NCI-H524 (cell line): ENCODE data around the gene SMG5.

Experiments
- DNase-seq, 2 experiments: peaks; one replicate each; lab custom pipeline; 2025; lab: John Stamatoyannopoulos, UW

SMG5 gene

GRCh38 chr1:156279837-156280236 is 2.8 kb downstream of the SMG5 start:
- no peak for DNase-seq

GRCh38 chr1:156276966-156277381 is 5.7 kb downstream of the SMG5 start:
- no peak for DNase-seq

- DNase-seq, result no peak
Observed at GRCh38 chr1:156276532-156276931, 6.1 kb downstream of the SMG5 start.

- no peak for DNase-seq
Observed at GRCh38 chr1:156270314-156270713, 12.3 kb downstream of the SMG5 start.

GRCh38 chr1:156268336-156268735 is 14.3 kb downstream of the SMG5 start:
- DNase-seq, result no peak

- DNase-seq, result no peak
Observed at GRCh38 chr1:156266051-156266450, 16.6 kb downstream of the SMG5 start.

GRCh38 chr1:156263288-156263655 is 19.4 kb downstream of the SMG5 start:
- DNase-seq, result no peak

GRCh38 chr1:156262461-156263287 is 20.0 kb downstream of the SMG5 start:
- no peak for DNase-seq

GRCh38 chr1:156260896-156261295 is 21.7 kb downstream of the SMG5 start:
- no peak for DNase-seq

GRCh38 chr1:156259805-156260204 is 22.8 kb downstream of the SMG5 start:
- DNase-seq, result no peak

GRCh38 chr1:156258859-156259258 is 23.8 kb downstream of the SMG5 start:
- no peak for DNase-seq

GRCh38 chr1:156257711-156258110 is 24.9 kb downstream of the SMG5 start:
- no peak for DNase-seq

- DNase-seq, result no peak
Observed at GRCh38 chr1:156253634-156254033, 29.0 kb downstream of the SMG5 start.

GRCh38 chr1:156251527-156251926 is 31.1 kb downstream of the SMG5 start:
- no peak for DNase-seq

GRCh38 chr1:156249593-156249992 is 33.0 kb downstream of the SMG5 start:
- no peak for DNase-seq

GRCh38 chr1:156248323-156248683 is 34.3 kb downstream of the SMG5 start:
- DNase-seq, result peak in 1 of 2 experiments; percentile 9

GRCh38 chr1:156247460-156248322 is 34.9 kb downstream of the SMG5 start, which contains the start of gene PAQR6:
TSS of gene PAQR6 (minus strand) at chr1:156248056. CDS start at chr1:156246731, 1,325 bp downstream.
- DNase-seq, result no peak

GRCh38 chr1:156246781-156247459 is 35.7 kb downstream of the SMG5 start:
- no peak for DNase-seq

GRCh38 chr1:156246241-156246780 is 36.3 kb downstream of the SMG5 start:
- no peak for DNase-seq

- peak in 1 of 2 experiments; percentile 43 for DNase-seq
Observed at GRCh38 chr1:156245451-156246232, 37.0 kb downstream of the SMG5 start.

- DNase-seq, result no peak
Observed at GRCh38 chr1:156244712-156245111, 37.9 kb downstream of the SMG5 start.
